HG03457 (cell line): ENCODE measurements around the gene IGSF11.
"Not testable (repeated sequence)": the region's sequence is repeated elsewhere in the genome, so short reads cannot be mapped to it uniquely, and the experiment has no call there.

ENCODE experiments used
- ATAC-seq: cut with Tn5 transposase; IDR thresholded peaks from one replicate; pipeline ENCODE4 v1.9.1; 2021; ENCODE audit warnings: moderate number of reproducible peaks; ENCODE audit not compliant: unreplicated experiment

IGSF11 gene, protein sequence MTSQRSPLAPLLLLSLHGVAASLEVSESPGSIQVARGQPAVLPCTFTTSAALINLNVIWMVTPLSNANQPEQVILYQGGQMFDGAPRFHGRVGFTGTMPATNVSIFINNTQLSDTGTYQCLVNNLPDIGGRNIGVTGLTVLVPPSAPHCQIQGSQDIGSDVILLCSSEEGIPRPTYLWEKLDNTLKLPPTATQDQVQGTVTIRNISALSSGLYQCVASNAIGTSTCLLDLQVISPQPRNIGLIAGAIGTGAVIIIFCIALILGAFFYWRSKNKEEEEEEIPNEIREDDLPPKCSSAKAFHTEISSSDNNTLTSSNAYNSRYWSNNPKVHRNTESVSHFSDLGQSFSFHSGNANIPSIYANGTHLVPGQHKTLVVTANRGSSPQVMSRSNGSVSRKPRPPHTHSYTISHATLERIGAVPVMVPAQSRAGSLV

DNA sequence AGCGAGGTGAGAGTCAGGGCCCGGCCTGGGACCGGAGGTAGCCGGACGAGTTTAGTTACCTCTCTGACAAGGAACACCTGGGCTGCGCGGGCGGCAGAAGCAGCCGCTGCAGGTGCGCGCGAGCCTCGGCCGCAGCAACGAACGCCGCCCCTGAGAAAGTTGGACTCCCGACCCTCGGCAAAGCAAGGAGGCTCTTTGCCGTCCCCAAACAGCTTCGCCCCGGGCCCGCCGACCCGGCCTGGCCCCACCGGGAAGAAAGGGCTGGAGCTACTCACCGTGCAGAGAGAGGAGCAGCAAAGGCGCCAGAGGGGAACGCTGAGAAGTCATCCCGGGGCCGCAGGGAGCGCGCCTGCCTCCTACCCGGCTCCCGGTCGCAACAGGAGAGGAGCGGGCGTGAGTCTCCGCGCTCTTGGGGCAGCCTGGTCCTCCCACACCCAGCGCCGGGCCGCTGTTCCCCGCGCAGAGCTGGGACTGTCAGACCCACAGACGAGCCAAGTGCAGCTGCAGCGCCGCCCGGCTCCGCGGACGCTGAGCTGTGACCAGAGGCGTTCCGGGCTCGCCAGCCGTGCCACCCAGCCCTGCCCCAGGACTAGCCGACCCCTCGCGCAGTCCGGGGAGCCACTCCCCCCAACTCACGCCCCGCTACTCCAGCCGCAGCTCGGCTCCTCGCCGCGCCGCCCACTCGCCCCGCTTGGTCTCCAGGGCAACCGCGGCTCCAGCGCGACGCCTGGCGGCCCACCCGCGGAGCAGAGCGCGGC is at the start of gene IGSF11:
TSS of gene IGSF11 (minus strand) at position 591 of the 758 bp plus-strand sequence. CDS start at position 327, 264 bp downstream.
- ATAC-seq = peak; percentile 93

DNA sequence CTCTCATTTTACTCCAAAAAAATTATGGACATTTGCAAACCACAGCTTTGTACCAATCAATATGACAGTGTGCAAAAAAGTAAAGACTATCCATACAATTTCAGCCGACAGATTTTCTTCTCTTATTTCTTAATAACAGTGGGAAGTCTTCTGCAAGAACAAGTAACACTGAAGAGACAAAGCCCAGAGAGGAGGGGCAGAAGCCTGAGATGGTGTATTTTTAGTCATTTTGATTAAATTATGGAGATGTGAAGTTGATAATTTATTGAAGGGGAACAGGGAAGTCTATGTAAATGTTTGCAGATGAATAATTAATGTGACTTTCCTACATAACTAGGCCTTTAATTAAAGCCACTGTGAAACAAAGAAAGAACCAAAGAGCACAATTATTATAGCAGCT is 45.7 kb upstream of the IGSF11 start:
- ATAC-seq = no peak

DNA sequence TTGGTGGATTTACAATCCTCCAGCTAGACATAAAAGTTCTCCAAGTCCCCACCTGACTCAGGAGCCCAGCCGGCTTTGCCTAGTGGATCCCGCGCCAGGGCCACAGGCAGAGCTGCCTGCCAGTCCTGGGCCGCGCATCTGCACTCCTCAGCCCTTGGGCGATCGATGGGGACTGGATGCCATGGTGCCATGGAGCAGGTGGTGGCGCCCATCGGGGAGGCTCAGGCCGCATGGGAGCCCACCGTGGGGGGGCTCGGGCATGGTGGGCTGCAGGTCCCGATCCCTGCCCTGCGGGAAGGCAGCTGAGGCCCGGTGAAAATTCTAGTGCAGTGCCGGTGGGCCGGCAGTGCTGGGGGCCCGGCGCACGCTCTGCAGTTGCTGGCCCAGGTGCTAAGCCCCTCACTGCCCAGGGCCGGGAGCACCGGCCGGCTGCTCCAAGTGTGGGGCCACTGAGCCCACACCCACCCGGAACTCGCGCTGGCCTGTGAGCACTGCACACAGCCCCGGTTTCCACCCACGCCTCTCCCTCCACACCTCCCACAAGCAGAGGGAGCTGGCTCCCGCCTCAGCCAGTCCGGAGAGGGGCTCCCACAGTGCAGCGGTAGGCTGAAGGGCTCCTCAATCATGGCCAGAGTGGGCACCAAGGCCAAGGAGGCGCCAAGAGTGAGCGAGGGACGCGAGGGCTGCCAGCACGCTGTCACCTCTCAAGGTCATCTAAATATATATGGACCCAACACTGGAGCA is 38.8 kb upstream of the IGSF11 start:
- ATAC-seq = no peak

DNA sequence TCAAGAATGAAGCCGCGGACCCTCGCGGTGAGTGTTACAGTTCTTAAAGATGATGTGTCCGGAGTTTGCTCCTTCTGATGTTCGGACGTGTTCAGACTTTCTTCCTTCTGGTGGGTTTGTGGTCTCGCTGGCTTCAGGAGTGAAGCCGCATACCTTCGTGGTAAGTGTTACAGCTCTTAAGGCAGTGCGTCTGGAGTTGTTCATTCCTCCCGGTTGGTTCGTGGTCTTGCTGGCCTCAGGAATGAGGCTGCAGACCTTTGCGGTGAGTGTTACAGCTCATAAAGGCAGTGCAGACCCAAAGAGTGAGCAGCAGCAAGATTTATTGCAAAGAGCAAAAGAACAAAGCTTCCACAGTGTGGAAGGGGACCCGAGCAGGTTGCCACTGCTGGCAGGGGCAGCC is 37.8 kb upstream of the IGSF11 start:
- ATAC-seq = not testable (repeated sequence)

DNA sequence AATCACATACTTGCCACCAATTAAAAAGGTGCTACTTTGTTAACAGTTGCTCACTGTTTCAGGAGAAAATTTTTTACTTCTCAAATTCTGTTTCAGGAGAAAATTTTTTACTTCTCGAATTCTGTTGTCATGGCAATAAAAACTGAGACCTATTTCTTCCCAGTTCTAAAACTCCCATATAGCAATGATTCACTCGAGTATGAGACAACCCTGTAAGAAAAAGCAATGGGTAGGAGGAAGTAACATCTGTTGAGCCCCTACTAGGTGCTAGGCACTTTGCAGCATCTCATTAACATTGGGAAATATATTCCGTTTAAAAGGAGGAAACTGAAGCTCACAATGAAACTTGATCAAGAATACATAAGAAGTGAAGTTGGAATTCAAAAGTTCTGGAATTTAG is 35.1 kb upstream of the IGSF11 start:
- ATAC-seq = no peak

DNA sequence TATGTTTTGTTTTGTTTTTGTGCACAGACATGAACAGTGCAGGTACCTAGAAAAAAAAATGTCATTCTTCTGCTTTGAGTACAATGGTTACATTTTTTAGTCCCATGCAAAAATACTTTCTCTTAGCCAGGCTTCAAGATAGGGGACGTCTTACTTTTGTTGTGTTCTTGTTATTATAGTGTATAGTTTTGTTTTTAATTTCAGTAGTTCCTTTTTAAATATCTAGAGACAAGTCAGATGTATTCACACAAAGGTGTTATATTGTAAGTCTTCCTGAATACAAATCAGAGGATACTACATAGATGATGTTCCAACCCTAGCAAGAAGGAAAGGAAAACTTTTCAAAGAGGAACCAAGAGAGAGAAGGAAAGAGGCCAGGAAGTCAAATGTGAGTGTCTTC is 28.8 kb upstream of the IGSF11 start:
- no peak for ATAC-seq

DNA sequence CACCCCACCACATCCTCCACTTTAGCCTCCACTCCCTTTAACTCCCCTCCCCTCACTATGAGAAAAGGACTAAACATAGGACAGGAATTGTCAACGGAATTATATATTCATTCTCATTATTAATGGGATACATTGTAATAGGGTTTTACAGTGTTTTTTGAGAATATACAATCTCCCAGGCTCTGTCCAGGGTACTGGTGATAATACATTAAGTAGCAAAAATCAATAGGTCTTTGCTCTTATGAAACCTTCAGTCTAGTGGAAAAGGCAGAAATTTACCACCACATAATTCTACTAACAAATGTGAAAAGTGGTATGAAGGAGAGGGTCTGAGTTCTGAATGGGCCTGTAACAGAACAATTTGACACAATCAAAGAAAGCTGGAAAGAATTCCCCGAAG is 28.2 kb upstream of the IGSF11 start:
- ATAC-seq = no peak

DNA sequence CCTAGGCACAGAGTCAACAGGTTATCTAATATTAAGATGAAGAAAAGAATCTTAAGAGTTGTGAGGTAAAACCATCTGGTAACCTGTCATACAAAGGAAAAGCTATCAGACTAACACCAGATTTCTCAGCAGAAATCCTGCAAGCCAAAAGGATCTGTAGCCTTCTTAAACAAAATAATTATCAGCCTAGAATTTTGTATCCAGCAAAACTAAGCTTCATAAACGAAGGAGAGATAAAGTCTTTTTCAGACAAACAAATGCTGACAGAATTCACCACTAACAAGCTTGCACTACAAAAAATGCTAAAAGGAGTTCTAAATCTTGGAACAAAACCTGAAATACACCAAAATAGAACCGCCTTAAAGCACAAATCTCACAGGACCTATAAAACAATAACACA is 9.9 kb upstream of the IGSF11 start:
- ATAC-seq = no peak

DNA sequence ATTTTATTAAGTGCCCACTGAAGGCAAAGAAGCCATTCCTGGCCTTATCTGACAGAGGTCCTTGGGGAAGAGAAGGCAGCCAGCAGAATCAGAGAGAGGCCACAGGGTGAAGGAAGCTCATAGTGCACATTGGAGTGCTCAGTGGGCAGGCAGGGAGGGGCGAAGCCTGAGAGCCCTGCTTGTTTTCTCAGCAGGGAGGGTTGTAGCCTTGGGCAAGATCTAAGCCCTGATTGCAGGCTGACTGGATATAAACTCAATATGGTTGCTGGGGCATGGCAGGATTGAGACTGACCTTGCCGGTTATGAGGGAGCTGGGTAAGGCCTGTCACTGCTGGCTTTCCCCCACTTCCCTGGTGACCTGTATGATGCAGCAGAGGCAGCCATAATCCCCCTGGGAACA is 7.5 kb upstream of the IGSF11 start:
- no peak for ATAC-seq

DNA sequence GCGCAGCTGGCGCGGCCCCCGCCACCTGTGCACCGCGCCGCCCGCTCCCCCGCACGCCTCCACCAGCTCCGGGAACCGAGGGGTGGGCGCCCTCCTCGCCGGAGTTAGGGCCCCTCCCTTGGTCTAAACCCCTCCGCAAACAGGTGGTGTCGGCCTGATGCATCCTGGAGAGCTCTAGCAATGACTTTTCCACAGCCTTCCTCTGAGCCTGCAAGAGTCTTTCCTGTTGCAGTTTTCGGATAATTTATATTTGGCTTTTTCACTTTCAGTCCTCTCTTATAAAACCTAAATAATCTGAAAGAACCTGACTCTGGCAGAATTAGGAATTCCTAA is 334 bp upstream of the IGSF11 start:
- no peak for ATAC-seq

DNA sequence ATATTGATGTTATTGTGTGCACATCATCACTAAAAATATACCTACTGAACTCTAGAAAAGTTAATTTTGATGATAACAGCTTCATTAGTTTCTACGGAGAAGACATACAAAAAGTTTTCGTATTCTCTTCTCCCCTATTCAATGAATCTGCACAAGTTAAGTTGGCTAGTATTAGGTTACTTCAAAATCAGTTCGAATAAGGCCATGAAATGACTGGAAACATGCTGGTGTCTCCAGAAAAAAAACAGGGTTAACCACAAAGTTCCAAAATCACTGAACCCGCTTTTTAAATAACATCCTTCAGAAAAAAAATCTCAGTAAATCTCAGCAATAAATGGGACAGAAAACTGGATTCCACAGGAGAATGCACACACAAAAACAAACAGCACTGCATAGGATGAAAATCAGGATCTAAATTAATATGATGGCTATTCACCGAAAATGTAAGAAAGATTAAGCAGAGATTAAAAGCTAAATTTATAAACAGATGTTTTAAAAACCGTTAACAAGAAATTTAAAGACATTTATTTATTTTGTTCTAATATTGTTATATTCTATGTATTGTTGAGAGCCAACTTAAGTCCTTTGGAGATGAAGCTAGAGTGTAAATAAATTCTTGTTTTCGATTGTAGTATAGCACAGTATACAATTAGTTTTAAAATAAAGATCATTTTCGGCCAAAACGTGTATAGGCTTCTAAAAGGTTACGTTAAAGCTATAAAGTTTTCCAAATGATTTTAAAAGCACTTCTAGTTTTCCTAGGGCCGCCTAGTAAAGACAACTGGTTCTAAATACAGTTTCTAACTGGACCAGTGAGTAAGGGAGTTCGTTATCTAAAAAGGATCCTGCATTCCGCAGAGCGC is 1.0 kb downstream of the IGSF11 start:
- ATAC-seq = no peak

DNA sequence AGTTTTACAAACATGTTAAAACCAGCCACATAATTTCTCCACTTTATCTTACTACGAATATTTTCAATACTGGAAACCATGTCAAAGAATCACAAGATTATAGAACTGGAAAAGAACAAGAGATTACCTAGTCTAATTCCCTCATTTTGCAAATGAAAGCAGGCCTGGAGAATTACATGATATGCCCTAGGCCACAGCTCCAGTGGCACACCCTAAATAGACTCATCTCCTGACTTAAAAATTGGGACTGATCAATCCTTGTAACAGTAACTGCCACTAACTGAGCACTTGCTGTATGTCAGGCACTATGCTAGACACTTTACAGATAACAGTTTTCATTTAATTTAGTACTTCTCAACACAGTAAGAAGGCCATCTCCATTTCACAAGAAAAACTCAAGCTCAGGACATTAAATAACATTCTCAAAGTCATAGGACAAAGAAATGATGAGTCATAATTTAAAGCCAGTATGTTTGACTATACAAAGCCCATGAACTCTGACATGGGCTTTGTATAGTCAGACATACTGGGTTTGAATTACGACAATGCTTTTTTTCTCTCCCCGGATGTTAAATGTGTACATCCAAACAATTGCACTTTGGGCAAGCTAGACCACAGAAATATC is 9.4 kb downstream of the IGSF11 start:
- ATAC-seq = no peak

DNA sequence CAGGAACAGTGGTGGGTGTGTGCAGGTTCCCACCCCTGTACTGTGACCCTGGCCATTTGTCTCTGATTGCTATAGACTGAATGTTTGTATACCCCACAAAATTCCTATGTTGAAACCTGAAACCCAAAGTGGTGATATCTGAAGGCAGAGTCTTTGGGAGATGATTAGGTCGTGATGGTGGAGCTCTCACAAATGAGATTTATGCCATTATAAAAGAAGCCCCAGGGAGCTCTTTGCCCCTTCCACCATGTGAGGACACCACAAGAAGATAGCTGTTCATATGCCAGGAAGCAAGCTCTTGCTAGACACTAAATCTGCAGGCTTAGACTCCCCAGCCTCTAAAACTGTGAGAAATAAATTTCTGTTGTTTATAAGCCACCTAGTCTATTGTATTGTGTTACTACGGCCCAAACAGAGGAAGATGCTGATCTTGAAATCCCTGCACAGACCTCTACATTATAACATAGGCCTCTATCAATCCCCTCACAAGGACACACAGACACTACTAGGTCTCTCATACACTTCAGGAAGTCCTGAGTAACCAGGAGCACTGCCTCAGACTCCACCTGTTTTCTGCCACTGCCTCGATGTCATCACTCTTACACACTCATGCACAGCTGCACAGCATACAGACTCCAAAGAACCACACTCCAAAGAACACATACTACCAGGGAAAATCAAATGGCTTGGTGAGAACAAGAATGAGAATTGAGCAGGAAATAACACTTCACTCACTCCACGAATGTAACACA is 14.7 kb downstream of the IGSF11 start:
- no peak for ATAC-seq

DNA sequence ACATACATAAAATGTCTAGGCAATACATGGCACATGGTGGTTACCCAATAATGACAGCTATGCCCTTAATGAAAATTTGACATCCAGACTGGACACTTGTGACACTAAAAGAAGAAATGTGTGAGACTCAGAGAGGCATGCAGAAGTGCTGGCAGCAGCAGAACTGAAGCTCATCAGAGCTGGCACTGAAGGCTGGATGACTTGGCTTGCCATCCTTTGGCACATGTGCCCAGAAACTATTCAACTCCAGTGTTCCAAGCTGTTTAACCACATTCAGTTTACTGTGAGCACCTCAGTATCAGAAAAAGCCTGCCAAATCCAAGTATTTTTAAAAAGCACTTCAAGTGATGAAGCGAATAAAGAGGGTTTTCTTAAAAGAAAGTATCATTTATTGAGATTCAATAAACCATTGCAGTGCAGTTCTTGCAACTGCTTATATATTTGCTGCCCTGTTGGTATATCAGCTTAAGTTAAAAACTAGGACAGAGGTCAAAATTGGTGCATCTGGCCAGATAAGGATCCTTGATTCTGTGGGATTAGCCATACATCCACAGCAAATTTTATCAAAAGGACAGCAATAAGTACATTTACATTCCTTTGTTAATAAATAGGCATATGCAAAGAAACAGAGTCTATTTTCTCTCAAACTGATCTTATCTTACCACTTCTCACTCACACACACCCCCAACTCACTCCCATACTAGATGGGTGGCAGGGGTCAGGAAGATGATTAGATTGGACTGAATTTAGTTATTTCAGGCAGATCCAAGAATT is 15.8 kb downstream of the IGSF11 start:
- ATAC-seq = no peak

DNA sequence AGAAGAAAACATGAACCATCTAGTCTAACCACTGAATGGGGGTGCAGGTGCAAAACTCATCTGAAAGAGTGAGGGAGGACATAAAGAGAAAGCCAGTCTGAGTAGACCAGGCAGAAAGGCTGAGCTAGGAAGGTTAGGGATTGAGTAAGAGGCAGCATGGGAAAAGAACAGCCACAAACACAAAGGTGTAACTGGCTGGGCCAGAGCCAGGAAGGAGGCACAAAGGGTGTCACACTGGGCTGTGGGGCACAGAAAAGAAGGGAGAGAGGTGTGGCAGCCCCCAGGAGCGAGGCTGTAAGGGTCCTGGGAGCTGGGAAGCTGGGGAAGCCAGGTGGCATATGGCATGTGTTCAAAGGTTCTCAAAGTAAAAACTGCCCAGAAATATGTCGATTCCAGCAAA is 18.7 kb downstream of the IGSF11 start:
- ATAC-seq = no peak

DNA sequence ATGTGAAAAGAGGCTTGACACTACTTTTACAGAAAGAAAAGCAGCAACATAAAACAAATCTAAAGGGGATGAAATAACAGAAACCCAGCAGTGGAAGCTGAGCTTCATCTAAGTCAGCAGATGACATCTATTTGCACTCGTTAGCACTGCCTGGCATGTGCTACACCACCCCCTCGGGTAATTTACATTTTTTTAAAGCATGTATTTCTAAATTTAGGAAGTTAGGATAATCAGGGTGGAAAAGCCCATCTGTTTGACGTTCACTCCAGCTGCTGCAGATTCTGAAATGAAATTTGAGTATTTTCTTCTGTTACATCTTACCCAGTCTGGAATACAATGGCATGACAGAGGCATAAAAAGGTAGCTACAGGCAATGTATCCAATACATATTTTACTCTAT is 20.7 kb downstream of the IGSF11 start:
- ATAC-seq = no peak

DNA sequence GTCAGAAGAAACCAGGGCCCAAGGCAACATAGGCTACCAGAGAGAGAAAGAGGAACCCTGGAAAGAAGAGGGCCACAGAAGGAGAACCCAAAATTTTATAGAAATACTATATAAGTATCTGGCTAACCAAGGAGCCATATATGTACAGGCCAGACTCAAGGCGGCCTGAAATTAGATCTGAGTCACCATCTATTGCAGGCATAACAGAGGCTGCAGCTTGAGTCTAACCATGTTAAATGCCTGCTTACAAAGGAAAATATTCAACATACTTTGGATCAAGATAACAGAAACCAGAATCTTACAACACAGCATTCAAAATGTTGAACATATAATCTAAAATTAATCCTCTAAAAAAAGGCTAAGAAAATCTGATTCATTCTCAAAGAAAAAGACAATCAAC is 23.1 kb downstream of the IGSF11 start:
- ATAC-seq = no peak

DNA sequence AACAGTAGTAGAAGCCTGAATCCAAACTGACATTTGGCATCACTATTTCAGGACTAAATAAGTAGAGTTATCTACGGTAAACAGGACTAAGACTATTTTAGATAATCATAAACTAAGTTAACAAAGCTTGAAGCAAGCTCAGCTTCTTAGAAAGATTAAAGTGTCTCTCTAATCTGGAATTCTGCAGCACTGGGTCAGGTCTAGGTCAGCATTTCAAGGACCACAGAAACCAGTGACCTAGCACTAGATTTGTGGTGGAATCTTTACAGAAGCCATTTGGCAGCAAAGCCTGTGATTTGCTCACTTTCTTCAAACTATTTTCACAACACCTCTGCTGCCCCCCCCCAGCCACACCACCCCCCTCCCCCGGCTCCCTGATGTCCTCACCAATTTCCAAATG is 37.5 kb downstream of the IGSF11 start:
- ATAC-seq = no peak

DNA sequence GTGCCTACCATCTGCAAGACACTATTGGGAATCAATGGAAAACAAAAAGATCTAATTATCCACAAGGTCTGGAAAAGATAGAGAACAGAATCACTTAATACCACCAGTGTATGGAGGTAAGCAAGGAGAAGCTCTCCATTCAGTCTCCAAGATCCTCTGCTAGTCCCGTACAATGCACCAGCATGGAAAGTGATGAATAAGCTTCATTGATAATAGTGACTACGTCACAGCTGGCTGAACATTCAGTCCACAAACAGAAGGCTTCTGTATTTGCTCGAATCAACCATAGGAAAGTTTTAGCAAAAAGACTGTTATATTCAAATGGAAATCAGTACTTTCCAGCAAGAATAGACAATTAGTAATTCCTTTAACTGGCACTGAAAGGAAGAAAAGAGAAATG is 42.9 kb downstream of the IGSF11 start:
- no peak for ATAC-seq
